ENCODE results near the gene USH1C.

- TF ChIP-seq, protein P1, sequence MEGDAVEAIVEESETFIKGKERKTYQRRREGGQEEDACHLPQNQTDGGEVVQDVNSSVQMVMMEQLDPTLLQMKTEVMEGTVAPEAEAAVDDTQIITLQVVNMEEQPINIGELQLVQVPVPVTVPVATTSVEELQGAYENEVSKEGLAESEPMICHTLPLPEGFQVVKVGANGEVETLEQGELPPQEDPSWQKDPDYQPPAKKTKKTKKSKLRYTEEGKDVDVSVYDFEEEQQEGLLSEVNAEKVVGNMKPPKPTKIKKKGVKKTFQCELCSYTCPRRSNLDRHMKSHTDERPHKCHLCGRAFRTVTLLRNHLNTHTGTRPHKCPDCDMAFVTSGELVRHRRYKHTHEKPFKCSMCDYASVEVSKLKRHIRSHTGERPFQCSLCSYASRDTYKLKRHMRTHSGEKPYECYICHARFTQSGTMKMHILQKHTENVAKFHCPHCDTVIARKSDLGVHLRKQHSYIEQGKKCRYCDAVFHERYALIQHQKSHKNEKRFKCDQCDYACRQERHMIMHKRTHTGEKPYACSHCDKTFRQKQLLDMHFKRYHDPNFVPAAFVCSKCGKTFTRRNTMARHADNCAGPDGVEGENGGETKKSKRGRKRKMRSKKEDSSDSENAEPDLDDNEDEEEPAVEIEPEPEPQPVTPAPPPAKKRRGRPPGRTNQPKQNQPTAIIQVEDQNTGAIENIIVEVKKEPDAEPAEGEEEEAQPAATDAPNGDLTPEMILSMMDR (IDR thresholded peaks at IDR 0.05): no peak
- no peak for TF ChIP-seq POLR2A (IDR thresholded peaks at IDR 0.05)
Measured at GRCh38 chr11:17446482-17446881, 97.7 kb downstream of the USH1C start.

All from adrenal gland (tissue), 5 donors.